ENCODE measurements around the gene TKFC.

TKFC gene

GRCh38 chr11:61298663-61299244, 34.3 kb upstream of the TKFC start:
- no peaks in the 10 kb centered on the region for H3K27me3 ChIP-seq (replicated peaks; ENCODE audit: control insufficient read depth, insufficient read depth, low read length)
- peaks cover 11% of the 10 kb centered on the region for H3K36me3 ChIP-seq (ENCODE audit: control insufficient read depth, insufficient read depth, low read length)
- no peak for DNase-seq (ENCODE audit: extremely low read depth, insufficient read length)
- TF ChIP-seq CTCF (IDR thresholded peaks at IDR 0.05; ENCODE audit: insufficient read depth, low read length, poor library complexity, severe bottlenecking): no peak
- no peak overlapping the region for H3K4me3 ChIP-seq (replicated peaks; ENCODE audit: low read depth, low read length)

- TF ChIP-seq CTCF (IDR thresholded peaks at IDR 0.05; ENCODE audit: insufficient read depth, low read length, poor library complexity, severe bottlenecking): no peak
Observed at GRCh38 chr11:61302550-61302949, 30.5 kb upstream of the TKFC start.

GRCh38 chr11:61303725-61304124, 29.3 kb upstream of the TKFC start:
- no peak for DNase-seq (ENCODE audit: extremely low read depth, insufficient read length)
- Histone ChIP-seq H3K4me3 (replicated peaks; ENCODE audit: low read depth, low read length) (no peak overlapping the region), H3K27me3 (replicated peaks; ENCODE audit: control insufficient read depth, insufficient read depth, low read length) (no peaks in the 10 kb centered on the region), H3K36me3 (ENCODE audit: control insufficient read depth, insufficient read depth, low read length) (peaks cover 35% of the 10 kb centered on the region)
- no peak for TF ChIP-seq CTCF (IDR thresholded peaks at IDR 0.05; ENCODE audit: insufficient read depth, low read length, poor library complexity, severe bottlenecking)

More at GRCh38 chr11:61302550-61302949, 30.5 kb upstream of the TKFC start:
- no peak overlapping the region for H3K4me3 ChIP-seq (replicated peaks; ENCODE audit: low read depth, low read length)
- peaks cover 27% of the 10 kb centered on the region for H3K36me3 ChIP-seq (ENCODE audit: control insufficient read depth, insufficient read depth, low read length)
- no peak for DNase-seq (ENCODE audit: extremely low read depth, insufficient read length)
- no peaks in the 10 kb centered on the region for H3K27me3 ChIP-seq (replicated peaks; ENCODE audit: control insufficient read depth, insufficient read depth, low read length)

GRCh38 chr11:61305417-61305816, 27.6 kb upstream of the TKFC start:
- TF ChIP-seq CTCF (IDR thresholded peaks at IDR 0.05; ENCODE audit: insufficient read depth, low read length, poor library complexity, severe bottlenecking): no peak
- DNase-seq (ENCODE audit: extremely low read depth, insufficient read length): no peak
- Histone ChIP-seq H3K4me3 (replicated peaks; ENCODE audit: low read depth, low read length) (no peak overlapping the region), H3K36me3 (ENCODE audit: control insufficient read depth, insufficient read depth, low read length) (peaks cover 43% of the 10 kb centered on the region), H3K27me3 (replicated peaks; ENCODE audit: control insufficient read depth, insufficient read depth, low read length) (no peaks in the 10 kb centered on the region)

GRCh38 chr11:61306221-61306620, 26.8 kb upstream of the TKFC start:
- Histone ChIP-seq H3K36me3 (ENCODE audit: control insufficient read depth, insufficient read depth, low read length) (peaks cover 47% of the 10 kb centered on the region), H3K27me3 (replicated peaks; ENCODE audit: control insufficient read depth, insufficient read depth, low read length) (no peaks in the 10 kb centered on the region), H3K4me3 (replicated peaks; ENCODE audit: low read depth, low read length) (no peak overlapping the region)
- TF ChIP-seq CTCF (IDR thresholded peaks at IDR 0.05; ENCODE audit: insufficient read depth, low read length, poor library complexity, severe bottlenecking): no peak
- DNase-seq (ENCODE audit: extremely low read depth, insufficient read length): no peak

GRCh38 chr11:61307354-61307753, 25.7 kb upstream of the TKFC start:
- DNase-seq (ENCODE audit: extremely low read depth, insufficient read length): no peak
- H3K27me3 ChIP-seq (replicated peaks; ENCODE audit: control insufficient read depth, insufficient read depth, low read length): no peaks in the 10 kb centered on the region
- no peak for TF ChIP-seq CTCF (IDR thresholded peaks at IDR 0.05; ENCODE audit: insufficient read depth, low read length, poor library complexity, severe bottlenecking)
- H3K4me3 ChIP-seq (replicated peaks; ENCODE audit: low read depth, low read length): no peak overlapping the region
- H3K36me3 ChIP-seq (ENCODE audit: control insufficient read depth, insufficient read depth, low read length): peaks cover 49% of the 10 kb centered on the region

Data from GM06990 (cell line).